AG09319 (cell line): ENCODE data around the gene SLC66A3.

Source experiments
- DNase-seq: peaks from one replicate; pipeline ENCODE4 v3.0.0-alpha.2; 2010; ENCODE audit warnings: low read depth; ENCODE audit errors: extremely low read depth
- CTCF ChIP-seq: IDR thresholded peaks from 2 replicates; pipeline ENCODE4 v1.5.1; 2011; ENCODE audit warnings: low read depth, mild to moderate bottlenecking, inconsistent platforms, low read length, moderate library complexity

The SLC66A3 gene

GRCh38 chr2:11146076-11146475 lies 9.2 kb upstream of the SLC66A3 start:
- no peak for TF ChIP-seq CTCF
- DNase-seq = no peak

- TF ChIP-seq CTCF = no peak
These were observed 8.0 kb upstream of the SLC66A3 start for GRCh38 chr2:11147263-11147662.

GRCh38 chr2:11152591-11152990 lies 2.7 kb upstream of the SLC66A3 start:
- no peak for TF ChIP-seq CTCF
- no peak for DNase-seq

More at GRCh38 chr2:11147263-11147662, 8.0 kb upstream of the SLC66A3 start:
- no peak for DNase-seq

- TF ChIP-seq CTCF = no peak
- no peak for DNase-seq
These were observed 998 bp upstream of the SLC66A3 start for GRCh38 chr2:11154016-11154922.

- peak; percentile 93 for DNase-seq
- TF ChIP-seq CTCF = no peak
These were observed 315 bp upstream of the SLC66A3 start for GRCh38 chr2:11154923-11155380.

- TF ChIP-seq CTCF = no peak
- no peak for DNase-seq
These were observed 1.3 kb downstream of the SLC66A3 start for GRCh38 chr2:11156396-11157075.

GRCh38 chr2:11157296-11157695 lies 2.0 kb downstream of the SLC66A3 start:
- no peak for DNase-seq

More at GRCh38 chr2:11157296-11157695, 2.0 kb downstream of the SLC66A3 start:
- TF ChIP-seq CTCF = no peak
